ENCODE data around the gene ALG1L2. TPM values are rescaled to one million over a fixed set of nuclear protein-coding genes. Genes with fewer than 3 reads are reported as not detected.

ALG1L2 gene
- polyA plus RNA-seq, 1 of the 3 experiments (the other 2 are of a cell fraction): not detected

Other genes with a start within 250 kb of the ALG1L2 start
- gene TMCC1, start 188.1 kb upstream of the ALG1L2 start, polyA plus RNA-seq (2012; rRNA removed): 7.2 and 9.1 TPM in 2 replicates
- not detected in 2 replicates for gene TRH, start 107.1 kb upstream of the ALG1L2 start, polyA plus RNA-seq (2012; rRNA removed)

All from SK-N-SH (cell line).